ENCODE data around the gene MITD1. TPM values are rescaled to one million over a fixed set of nuclear protein-coding genes. Genes with fewer than 3 reads are reported as not detected.

MITD1 gene
- total and polyA plus RNA-seq, 2 of the 13 experiments (the other 11 are each of a cell fraction or from before 2014, with no cell fraction given): 17.8 to 43.7 TPM

DNA sequence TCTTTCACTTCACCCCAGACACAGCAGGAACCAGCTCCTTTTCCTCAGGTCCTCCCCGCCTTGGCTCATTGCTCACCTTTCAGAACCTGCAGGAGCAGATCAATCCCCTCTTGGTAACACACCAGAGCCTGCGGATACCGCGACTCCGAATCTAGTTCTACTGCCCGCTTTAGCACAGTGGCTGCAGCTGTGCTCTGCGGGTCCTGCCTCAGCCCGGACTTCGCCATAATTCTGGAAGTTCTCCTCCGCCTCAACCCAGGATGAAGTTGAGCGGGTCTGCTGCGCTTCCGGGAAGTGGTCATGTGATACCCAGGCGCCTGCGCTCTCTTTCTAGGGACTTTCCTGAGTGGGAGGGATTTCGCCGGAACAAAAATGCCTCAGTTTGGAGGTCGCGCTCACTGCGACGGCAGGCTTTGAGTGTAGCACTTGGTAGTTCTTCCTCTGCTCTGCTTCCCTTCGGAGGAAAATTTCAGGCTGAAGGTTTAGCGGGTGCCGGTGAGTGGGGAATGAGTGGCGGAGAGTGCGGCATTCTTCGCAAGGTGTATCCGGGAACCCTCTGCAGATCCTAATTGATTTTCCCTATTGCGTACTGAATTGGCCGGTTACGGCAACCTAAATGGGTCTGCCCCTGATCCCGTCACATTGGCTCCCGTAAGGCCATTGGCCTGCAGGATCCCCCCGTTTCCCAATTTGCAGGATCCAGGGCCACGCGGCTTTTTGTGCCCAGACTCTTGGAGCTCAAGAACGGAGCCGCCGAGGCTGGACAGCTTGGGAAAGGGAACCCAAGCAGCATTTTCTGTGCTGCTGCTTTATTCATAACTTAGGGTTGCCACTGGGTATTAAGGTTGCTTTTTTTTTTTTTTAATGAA, at the start of gene MITD1, which contains the start of gene MRPL30 (continued):
- TF ChIP-seq, protein P1, sequence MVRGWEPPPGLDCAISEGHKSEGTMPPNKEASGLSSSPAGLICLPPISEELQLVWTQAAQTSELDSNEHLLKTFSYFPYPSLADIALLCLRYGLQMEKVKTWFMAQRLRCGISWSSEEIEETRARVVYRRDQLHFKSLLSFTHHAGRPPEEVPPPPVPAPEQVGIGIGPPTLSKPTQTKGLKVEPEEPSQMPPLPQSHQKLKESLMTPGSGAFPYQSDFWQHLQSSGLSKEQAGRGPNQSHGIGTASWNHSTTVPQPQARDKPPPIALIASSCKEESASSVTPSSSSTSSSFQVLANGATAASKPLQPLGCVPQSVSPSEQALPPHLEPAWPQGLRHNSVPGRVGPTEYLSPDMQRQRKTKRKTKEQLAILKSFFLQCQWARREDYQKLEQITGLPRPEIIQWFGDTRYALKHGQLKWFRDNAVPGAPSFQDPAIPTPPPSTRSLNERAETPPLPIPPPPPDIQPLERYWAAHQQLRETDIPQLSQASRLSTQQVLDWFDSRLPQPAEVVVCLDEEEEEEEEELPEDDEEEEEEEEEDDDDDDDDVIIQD (CRISPR knock-in tag; IDR thresholded peaks at IDR 0.05; ENCODE audit: low read depth): peak; percentile 86
- TF ChIP-seq ZNF562 (CRISPR knock-in tag; IDR thresholded peaks at IDR 0.05; ENCODE audit: borderline replicate concordance): no peak
- TF ChIP-seq, protein P2, sequence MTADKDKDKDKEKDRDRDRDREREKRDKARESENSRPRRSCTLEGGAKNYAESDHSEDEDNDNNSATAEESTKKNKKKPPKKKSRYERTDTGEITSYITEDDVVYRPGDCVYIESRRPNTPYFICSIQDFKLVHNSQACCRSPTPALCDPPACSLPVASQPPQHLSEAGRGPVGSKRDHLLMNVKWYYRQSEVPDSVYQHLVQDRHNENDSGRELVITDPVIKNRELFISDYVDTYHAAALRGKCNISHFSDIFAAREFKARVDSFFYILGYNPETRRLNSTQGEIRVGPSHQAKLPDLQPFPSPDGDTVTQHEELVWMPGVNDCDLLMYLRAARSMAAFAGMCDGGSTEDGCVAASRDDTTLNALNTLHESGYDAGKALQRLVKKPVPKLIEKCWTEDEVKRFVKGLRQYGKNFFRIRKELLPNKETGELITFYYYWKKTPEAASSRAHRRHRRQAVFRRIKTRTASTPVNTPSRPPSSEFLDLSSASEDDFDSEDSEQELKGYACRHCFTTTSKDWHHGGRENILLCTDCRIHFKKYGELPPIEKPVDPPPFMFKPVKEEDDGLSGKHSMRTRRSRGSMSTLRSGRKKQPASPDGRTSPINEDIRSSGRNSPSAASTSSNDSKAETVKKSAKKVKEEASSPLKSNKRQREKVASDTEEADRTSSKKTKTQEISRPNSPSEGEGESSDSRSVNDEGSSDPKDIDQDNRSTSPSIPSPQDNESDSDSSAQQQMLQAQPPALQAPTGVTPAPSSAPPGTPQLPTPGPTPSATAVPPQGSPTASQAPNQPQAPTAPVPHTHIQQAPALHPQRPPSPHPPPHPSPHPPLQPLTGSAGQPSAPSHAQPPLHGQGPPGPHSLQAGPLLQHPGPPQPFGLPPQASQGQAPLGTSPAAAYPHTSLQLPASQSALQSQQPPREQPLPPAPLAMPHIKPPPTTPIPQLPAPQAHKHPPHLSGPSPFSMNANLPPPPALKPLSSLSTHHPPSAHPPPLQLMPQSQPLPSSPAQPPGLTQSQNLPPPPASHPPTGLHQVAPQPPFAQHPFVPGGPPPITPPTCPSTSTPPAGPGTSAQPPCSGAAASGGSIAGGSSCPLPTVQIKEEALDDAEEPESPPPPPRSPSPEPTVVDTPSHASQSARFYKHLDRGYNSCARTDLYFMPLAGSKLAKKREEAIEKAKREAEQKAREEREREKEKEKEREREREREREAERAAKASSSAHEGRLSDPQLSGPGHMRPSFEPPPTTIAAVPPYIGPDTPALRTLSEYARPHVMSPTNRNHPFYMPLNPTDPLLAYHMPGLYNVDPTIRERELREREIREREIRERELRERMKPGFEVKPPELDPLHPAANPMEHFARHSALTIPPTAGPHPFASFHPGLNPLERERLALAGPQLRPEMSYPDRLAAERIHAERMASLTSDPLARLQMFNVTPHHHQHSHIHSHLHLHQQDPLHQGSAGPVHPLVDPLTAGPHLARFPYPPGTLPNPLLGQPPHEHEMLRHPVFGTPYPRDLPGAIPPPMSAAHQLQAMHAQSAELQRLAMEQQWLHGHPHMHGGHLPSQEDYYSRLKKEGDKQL (CRISPR knock-in tag; IDR thresholded peaks at IDR 0.05; ENCODE audit: low read depth): no peak
- TF ChIP-seq NCOR1 (IDR thresholded peaks at IDR 0.05; ENCODE audit: borderline replicate concordance, low read length): peak; percentile 75; the same call in 1 of the 2 replicates
- no peak for TF ChIP-seq FIP1L1 (IDR thresholded peaks at IDR 0.05; ENCODE audit: borderline replicate concordance, insufficient read depth, low read depth, low read length)
- TF ChIP-seq CBX2 (IDR thresholded peaks at IDR 0.05; ENCODE audit: low read depth, low read length): no peak; the same call in 1 of the 2 replicates
- no peak for TF ChIP-seq CBX2 (CRISPR knock-in tag; IDR thresholded peaks at IDR 0.05; ENCODE audit: low read depth)
- TF ChIP-seq MTF2 (CRISPR knock-in tag; IDR thresholded peaks at IDR 0.05; ENCODE audit: borderline replicate concordance): peak; percentile 34; the same call in 1 of the 2 replicates
- TF ChIP-seq, protein P3, sequence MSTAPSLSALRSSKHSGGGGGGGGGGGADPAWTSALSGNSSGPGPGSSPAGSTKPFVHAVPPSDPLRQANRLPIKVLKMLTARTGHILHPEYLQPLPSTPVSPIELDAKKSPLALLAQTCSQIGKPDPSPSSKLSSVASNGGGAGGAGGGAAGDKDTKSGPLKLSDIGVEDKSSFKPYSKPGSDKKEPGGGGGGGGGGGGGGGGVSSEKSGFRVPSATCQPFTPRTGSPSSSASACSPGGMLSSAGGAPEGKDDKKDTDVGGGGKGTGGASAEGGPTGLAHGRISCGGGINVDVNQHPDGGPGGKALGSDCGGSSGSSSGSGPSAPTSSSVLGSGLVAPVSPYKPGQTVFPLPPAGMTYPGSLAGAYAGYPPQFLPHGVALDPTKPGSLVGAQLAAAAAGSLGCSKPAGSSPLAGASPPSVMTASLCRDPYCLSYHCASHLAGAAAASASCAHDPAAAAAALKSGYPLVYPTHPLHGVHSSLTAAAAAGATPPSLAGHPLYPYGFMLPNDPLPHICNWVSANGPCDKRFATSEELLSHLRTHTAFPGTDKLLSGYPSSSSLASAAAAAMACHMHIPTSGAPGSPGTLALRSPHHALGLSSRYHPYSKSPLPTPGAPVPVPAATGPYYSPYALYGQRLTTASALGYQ (CRISPR knock-in tag; IDR thresholded peaks at IDR 0.05): peak; percentile 78
- peak; percentile 96; the same call in 1 of the 2 replicates for TF ChIP-seq NKX3-1 (CRISPR knock-in tag; IDR thresholded peaks at IDR 0.05)
- no peak; the same call in 1 of the 2 replicates for TF ChIP-seq TCF7 (IDR thresholded peaks at IDR 0.05; ENCODE audit: low read depth)
- TF ChIP-seq, protein P4, sequence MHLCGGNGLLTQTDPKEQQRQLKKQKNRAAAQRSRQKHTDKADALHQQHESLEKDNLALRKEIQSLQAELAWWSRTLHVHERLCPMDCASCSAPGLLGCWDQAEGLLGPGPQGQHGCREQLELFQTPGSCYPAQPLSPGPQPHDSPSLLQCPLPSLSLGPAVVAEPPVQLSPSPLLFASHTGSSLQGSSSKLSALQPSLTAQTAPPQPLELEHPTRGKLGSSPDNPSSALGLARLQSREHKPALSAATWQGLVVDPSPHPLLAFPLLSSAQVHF (CRISPR knock-in tag; IDR thresholded peaks at IDR 0.05): 0 out of 2 replicates have a peak, but pooled peaks have one; percentile 52
- TF ChIP-seq, protein P5, sequence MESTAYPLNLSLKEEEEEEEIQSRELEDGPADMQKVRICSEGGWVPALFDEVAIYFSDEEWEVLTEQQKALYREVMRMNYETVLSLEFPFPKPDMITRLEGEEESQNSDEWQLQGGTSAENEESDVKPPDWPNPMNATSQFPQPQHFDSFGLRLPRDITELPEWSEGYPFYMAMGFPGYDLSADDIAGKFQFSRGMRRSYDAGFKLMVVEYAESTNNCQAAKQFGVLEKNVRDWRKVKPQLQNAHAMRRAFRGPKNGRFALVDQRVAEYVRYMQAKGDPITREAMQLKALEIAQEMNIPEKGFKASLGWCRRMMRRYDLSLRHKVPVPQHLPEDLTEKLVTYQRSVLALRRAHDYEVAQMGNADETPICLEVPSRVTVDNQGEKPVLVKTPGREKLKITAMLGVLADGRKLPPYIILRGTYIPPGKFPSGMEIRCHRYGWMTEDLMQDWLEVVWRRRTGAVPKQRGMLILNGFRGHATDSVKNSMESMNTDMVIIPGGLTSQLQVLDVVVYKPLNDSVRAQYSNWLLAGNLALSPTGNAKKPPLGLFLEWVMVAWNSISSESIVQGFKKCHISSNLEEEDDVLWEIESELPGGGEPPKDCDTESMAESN (CRISPR knock-in tag; conservative IDR thresholded peaks at IDR 0.05): peak; percentile 75; the same call in 1 of the 2 replicates
- no peak for TF ChIP-seq ZNF672 (CRISPR knock-in tag; IDR thresholded peaks at IDR 0.05)
- peak; percentile 94; the same call in 1 of the 2 replicates for TF ChIP-seq HOXD1 (CRISPR knock-in tag; IDR thresholded peaks at IDR 0.05)
- peak; percentile 10; the same call in 1 of the 2 replicates for TF ChIP-seq ZNF367 (CRISPR knock-in tag; IDR thresholded peaks at IDR 0.05; ENCODE audit: borderline replicate concordance)

Measured in HepG2 (cell line).